Activated T-helper 1 cell treated with anti-CD3 and anti-CD28 coated beads, Interleukin-12 subunit alpha, Interleukin-12 subunit beta, Interleukin-2, Interleukin-4 antibody, amounts not matched to agents 30 ng/mL and 10 ng/mL and 1 ng/mL, durations not matched to agents 14 hours and 24 hours and 36 hours (primary cell): ENCODE data around the gene EFEMP1. TPM values are rescaled to one million over a fixed set of nuclear protein-coding genes. Genes with fewer than 3 reads are reported as not detected.

Experiments used
- total RNA-seq: library from RNA; stranded (reverse); gene quantifications from 2 replicates; pipeline ENCODE4 v1.2.3, GENCODE V29; 2022

Gene EFEMP1
- total RNA-seq, 1 donor from 2014 or later, result not detected

Other genes starting within 250 kb of the EFEMP1 start
- 65.1 and 71.1 TPM in 2 replicates for gene PNPT1, start 229.9 kb downstream of the EFEMP1 start, total RNA-seq